A673 (cell line): ENCODE data around the gene PDCL3. TPM values are rescaled to one million over a fixed set of nuclear protein-coding genes. Genes with fewer than 3 reads are reported as not detected.

Source experiments
- BruUV-seq: library from RNA; stranded (reverse); fragments of 400-500 nt; replicated peaks from 2 replicates; lab custom pipeline; 2021; lab: Mats Ljungman, UMichigan
- CTCF ChIA-PET: fragments of 300-600 bp; sonication (Branson Sonifier 250); formaldehyde crosslinking; loops from one replicate; lab custom pipeline; 2022; ENCODE audit warnings: antibody characterized with exemption; lab: Charles Lee
- POLR2A ChIA-PET: fragments of 300-600 bp; sonication (Branson Sonifier 250); formaldehyde crosslinking; loops from one replicate; lab custom pipeline; 2022; ENCODE audit warnings: antibody characterized with exemption; ENCODE audit not compliant: low non-redundant PET; lab: Charles Lee
- DNase-seq: peaks from one replicate; pipeline ENCODE4 v3.0.0-alpha.2; 2015; ENCODE audit warnings: low spot score
- H3K27ac ChIP-seq: fragments of 200-600 bp; sonication (generic); 2 replicates; pipeline ENCODE4 v1.5.1; 2016; ENCODE audit warnings: mixed run types, low read depth, mild to moderate bottlenecking, mixed read lengths, antibody characterized with exemption, low read length; ENCODE audit not compliant: poor library complexity, severe bottlenecking
- H3K27me3 ChIP-seq: fragments of 200-600 bp; sonication (generic); replicated peaks from 2 replicates; pipeline ENCODE4 v1.6.1; 2017; ENCODE audit warnings: mixed run types, low read depth, mild to moderate bottlenecking, mixed read lengths, antibody characterized with exemption, low read length; ENCODE audit not compliant: insufficient read depth, poor library complexity
- H3K36me3 ChIP-seq: fragments of 200-600 bp; sonication (generic); 2 replicates; pipeline ENCODE4 v1.6.1; 2016; ENCODE audit warnings: mixed run types, mild to moderate bottlenecking, mixed read lengths, antibody characterized with exemption, low read length; ENCODE audit not compliant: insufficient read depth, poor library complexity, severe bottlenecking
- H3K4me1 ChIP-seq: fragments of 200-600 bp; sonication (generic); 2 replicates; pipeline ENCODE4 v1.6.1; 2017; ENCODE audit warnings: mixed run types, mild to moderate bottlenecking, mixed read lengths, antibody characterized with exemption, low read length; ENCODE audit not compliant: insufficient read depth, poor library complexity, severe bottlenecking
- H3K4me3 ChIP-seq: fragments of 200-600 bp; sonication (generic); 2 replicates; pipeline ENCODE4 v1.5.1; 2016; ENCODE audit warnings: low read depth, mixed run types, mild to moderate bottlenecking, mixed read lengths, low read length; ENCODE audit not compliant: poor library complexity, severe bottlenecking
- H3K9me3 ChIP-seq: fragments of 200-600 bp; sonication (generic); 2 replicates; pipeline ENCODE4 v1.6.1; 2016; ENCODE audit warnings: mixed run types, low read depth, mild to moderate bottlenecking, mixed read lengths, antibody characterized with exemption, low read length; ENCODE audit not compliant: poor library complexity, severe bottlenecking
- CTCF ChIP-seq: fragments of 300-800, 200-600 bp; sonication (generic); conservative IDR thresholded peaks from 2 replicates; pipeline ENCODE4 v1.5.1; 2017; ENCODE audit warnings: low read depth, mild to moderate bottlenecking, antibody characterized with exemption, low read length, moderate library complexity, mixed read lengths
- EZH2 ChIP-seq: fragments of 200-600 bp; sonication (generic); IDR thresholded peaks from 2 replicates; pipeline ENCODE4 v1.6.1; 2017; ENCODE audit warnings: borderline replicate concordance, low read depth, mild to moderate bottlenecking, mixed read lengths, antibody characterized with exemption, low read length; ENCODE audit not compliant: poor library complexity, severe bottlenecking
- intact Hi-C: fragments of 100-400 bp; cut with micrococcal nuclease; formaldehyde crosslinking; loops from one replicate; pipeline ENCODE4 v1.10.0; 2022; ENCODE audit not compliant: unreplicated experiment
- total RNA-seq: library from RNA; stranded (reverse); gene quantifications from 2 replicates; pipeline ENCODE4 v1.2.3, GENCODE V29; 2021

Gene PDCL3
- total RNA-seq, 1 experiment from 2014 or later, result 37.6 TPM

- ChIA-PET POLR2A (no interaction called here), CTCF (no interaction called here)
- no peak for DNase-seq
- TF ChIP-seq EZH2 (no peak), CTCF (no peak)
- intact Hi-C loops, result no loop called here
- Histone ChIP-seq H3K27ac (no peak overlapping the region), H3K9me3 (no peaks in the 10 kb centered on the region), H3K4me1 (no peaks in the 10 kb centered on the region), H3K4me3 (no peak overlapping the region), H3K27me3 (peaks cover 6% of the 10 kb centered on the region), H3K36me3 (no peaks in the 10 kb centered on the region)
- no TSS peak for BruUV-seq
Measured at GRCh38 chr2:100518801-100519200, 44.0 kb upstream of the PDCL3 start.

- intact Hi-C loops, result no loop called here
Measured at GRCh38 chr2:100520224-100520623, 42.6 kb upstream of the PDCL3 start.

GRCh38 chr2:100522430-100522829 is 40.4 kb upstream of the PDCL3 start:
- ChIA-PET CTCF (no interaction called here), POLR2A (interaction anchor here (0.6 kb wide), 1 partner anchor 576 kb away, joined by 8 read pairs; no protein-coding TSS in a partner anchor)
- Histone ChIP-seq H3K9me3 (no peaks in the 10 kb centered on the region), H3K36me3 (no peaks in the 10 kb centered on the region), H3K4me3 (no peak overlapping the region), H3K4me1 (no peaks in the 10 kb centered on the region), H3K27ac (no peak overlapping the region), H3K27me3 (no peaks in the 10 kb centered on the region)
- intact Hi-C loops, result no loop called here
- DNase-seq, result no peak
- no TSS peak for BruUV-seq
- no peak for TF ChIP-seq EZH2
- TF ChIP-seq CTCF, result no peak

More at GRCh38 chr2:100520224-100520623, 42.6 kb upstream of the PDCL3 start:
- no peaks in the 10 kb centered on the region for H3K9me3 ChIP-seq
- CTCF ChIA-PET, result no interaction called here
- no peak overlapping the region for H3K4me3 ChIP-seq
- no peak for DNase-seq
- POLR2A ChIA-PET, result no interaction called here
- peaks cover 6% of the 10 kb centered on the region for H3K27me3 ChIP-seq
- no TSS peak for BruUV-seq
- TF ChIP-seq EZH2 (no peak), CTCF (no peak)
- H3K27ac ChIP-seq, result no peak overlapping the region
- no peaks in the 10 kb centered on the region for H3K4me1 ChIP-seq
- no peaks in the 10 kb centered on the region for H3K36me3 ChIP-seq
